Esophagus (tissue), 2 donors: ENCODE measurements around the gene SAMM50. TPM values are rescaled to one million over a fixed set of nuclear protein-coding genes. Genes with fewer than 3 reads are reported as not detected.

Experiments
- H3K27ac ChIP-seq, 2 donors: one replicate each; pipeline ENCODE4 v1.5.1; 2013; ENCODE audit warnings: low read depth in 2 of 2, mild to moderate bottlenecking in 2 of 2, inconsistent platforms in 1 of 2, low read length in 1 of 2, moderate library complexity in 1 of 2
- H3K27me3 ChIP-seq, 2 donors: one replicate each; pipeline ENCODE4 v1.6.1; 2013; ENCODE audit warnings: low read length in 2 of 2, control low read depth in 1 of 2, mild to moderate bottlenecking in 1 of 2; ENCODE audit not compliant: insufficient read depth in 2 of 2, control insufficient read depth in 1 of 2
- H3K36me3 ChIP-seq, 2 donors: one replicate each; pipeline ENCODE4 v1.6.1; 2013; ENCODE audit warnings: low read length in 1 of 2; ENCODE audit not compliant: control insufficient read depth in 2 of 2, insufficient read depth in 2 of 2
- H3K4me1 ChIP-seq, 2 donors: one replicate each; pipeline ENCODE4 v1.6.1; 2013; ENCODE audit warnings: low read length in 1 of 2; ENCODE audit not compliant: control insufficient read depth in 2 of 2, insufficient read depth in 2 of 2
- H3K4me3 ChIP-seq, 2 donors: one replicate each; pipeline ENCODE4 v1.5.1; 2013; ENCODE audit warnings: low read length in 2 of 2, mild to moderate bottlenecking in 2 of 2, low read depth in 1 of 2, moderate library complexity in 1 of 2
- H3K9me3 ChIP-seq, 2 donors: one replicate each; pipeline ENCODE4 v1.6.1; 2013; ENCODE audit warnings: mild to moderate bottlenecking in 2 of 2, low read depth in 1 of 2, low read length in 1 of 2, moderate library complexity in 1 of 2; ENCODE audit not compliant: control insufficient read depth in 2 of 2, insufficient read depth in 1 of 2
- WGBS, 2 donors: extraction: QIAGEN DNeasy Blood & Tissue Kit; methylation state at CpG; one replicate each; pipeline ENCODE4 v1.1.7; 2013; 5-methylcytosine and 5-hydroxymethylcytosine counted together
- polyA plus RNA-seq, 2 donors: library from polyadenylated mRNA; stranded (reverse); fragments of 200-250 nt; gene quantifications; one replicate each; pipeline ENCODE4 v1.2.3, GENCODE V29; 2013
- donor health status: healthy with polysubstance abuse.
- donor health status: Bipolar disorder and iron deficiency.

Gene SAMM50
- polyA plus RNA-seq, 2 donors: 8.6 to 28.9 TPM

DNA sequence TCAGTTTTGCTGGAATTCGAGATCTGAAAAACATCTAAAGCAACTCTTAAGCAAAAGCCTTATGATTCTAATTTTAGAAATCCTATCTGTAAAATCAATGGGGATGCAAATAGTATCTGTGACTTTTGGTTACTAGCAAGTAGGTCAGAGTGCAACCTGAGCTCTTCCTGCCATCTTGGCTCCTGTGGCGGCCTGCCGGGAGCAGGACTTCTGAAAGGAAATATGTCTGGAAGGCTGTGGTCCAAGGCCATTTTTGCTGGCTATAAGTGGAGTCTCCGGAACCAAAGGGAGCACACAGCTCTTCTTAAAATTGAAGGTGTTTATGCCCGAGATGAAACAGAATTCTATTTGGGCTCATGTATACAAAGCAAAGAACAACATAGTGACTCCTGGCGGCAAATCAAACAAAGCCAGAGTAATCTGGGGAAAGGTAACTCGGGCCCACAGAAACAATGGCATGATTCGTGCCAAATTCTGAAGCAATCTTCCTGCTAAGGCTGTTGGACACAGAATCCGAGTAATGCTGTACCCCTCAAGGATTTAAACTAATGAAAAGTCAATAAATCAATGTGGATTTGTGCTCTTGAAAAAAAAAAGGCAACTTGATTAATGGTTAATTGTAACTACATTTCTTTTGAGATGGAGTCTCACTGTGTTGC, 1.7 kb downstream of the SAMM50 start:
- Histone ChIP-seq H3K36me3 (peaks cover 0 to 3% of the 10 kb centered on the region in 2 donors), H3K27ac (no peak overlapping the region), H3K4me3 (no peak overlapping the region), H3K27me3 (no peaks in the 10 kb centered on the region), H3K4me1 (peaks cover 2 to 4% of the 10 kb centered on the region in 2 donors), H3K9me3 (no peaks in the 10 kb centered on the region)
- WGBS, 2 donors: 64 to 68% methylated on average over 9 of the region's 9 CpGs

DNA sequence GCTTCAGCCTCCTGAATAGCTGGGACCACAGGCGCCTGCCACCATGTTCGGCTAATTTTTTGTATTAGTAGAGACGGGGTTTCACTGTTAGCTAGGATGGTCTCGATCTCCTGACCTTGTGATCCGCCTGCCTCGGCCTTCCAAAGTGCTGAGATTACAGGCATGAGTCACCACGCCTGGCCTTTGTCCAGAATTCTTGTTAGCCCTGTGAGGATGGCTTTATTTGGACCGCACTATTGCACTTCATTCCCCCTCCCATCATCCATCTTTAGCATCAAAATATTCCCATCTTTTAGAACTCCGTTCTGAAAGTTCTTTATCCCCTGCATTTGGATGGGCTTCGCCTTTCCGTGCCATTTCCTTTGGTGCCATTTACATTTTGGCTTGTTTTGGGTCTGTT, 2.6 kb downstream of the SAMM50 start:
- no peaks in the 10 kb centered on the region for H3K27me3 ChIP-seq
- peaks cover 0 to 3% of the 10 kb centered on the region in 2 donors for H3K36me3 ChIP-seq
- no peak overlapping the region for H3K4me3 ChIP-seq
- peaks cover 2 to 4% of the 10 kb centered on the region in 2 donors for H3K4me1 ChIP-seq
- 75 to 80% methylated on average over 11 of the region's 11 CpGs for WGBS, 2 donors
- H3K9me3 ChIP-seq: no peaks in the 10 kb centered on the region
- H3K27ac ChIP-seq: no peak overlapping the region

DNA sequence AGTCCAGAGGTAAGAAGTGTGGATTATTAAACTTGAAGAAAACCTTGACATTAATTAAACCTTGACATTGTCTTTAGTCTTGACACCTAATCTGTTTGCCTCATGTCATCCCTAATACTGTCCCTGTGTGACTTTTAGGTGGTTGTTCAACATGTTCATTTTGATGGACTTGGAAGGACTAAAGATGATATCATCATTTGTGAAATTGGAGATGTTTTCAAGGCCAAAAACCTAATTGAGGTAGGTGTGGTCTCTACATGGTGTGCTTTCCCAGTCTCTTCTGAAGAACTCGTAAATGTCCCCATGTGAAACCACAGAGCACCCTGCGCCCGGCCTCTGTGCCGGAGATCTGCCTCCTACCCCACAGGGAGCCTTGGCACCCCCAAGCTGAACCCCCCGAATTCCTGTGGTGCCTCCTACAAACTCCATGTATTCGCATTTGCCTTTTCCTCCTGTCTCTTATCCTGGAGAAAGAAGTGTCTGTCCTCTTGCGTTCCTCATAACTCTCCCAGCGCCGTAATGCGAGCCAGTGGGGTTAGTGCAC, 9.1 kb downstream of the SAMM50 start:
- no peaks in the 10 kb centered on the region for H3K4me1 ChIP-seq
- WGBS, 2 donors: 96 to 98% methylated on average over 10 of the region's 10 CpGs
- H3K36me3 ChIP-seq: peaks cover 19 to 30% of the 10 kb centered on the region in 2 donors

DNA sequence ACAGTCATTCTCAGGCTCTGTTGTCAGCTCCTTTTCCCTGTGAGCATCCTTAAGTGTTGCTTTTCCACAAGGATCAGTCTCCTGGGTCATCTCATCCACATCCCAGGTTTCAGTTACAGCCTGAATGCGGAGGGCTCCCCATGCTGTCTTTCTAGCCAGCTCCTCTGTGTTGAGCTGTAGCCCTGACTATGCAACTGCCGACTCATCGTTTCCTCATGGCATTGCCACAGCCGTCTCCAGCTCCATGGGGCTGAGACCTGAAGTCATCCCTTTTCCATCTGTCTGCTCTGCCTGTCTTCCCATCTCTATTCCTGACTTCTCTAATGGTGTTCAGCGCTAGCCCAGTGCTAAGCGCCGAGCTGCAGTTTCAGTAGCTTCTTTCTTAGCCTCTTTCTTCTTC, 11.8 kb downstream of the SAMM50 start:
- H3K4me3 ChIP-seq: no peak overlapping the region
- H3K27ac ChIP-seq: no peak overlapping the region
- no peaks in the 10 kb centered on the region for H3K9me3 ChIP-seq
- peaks cover 22 to 40% of the 10 kb centered on the region in 2 donors for H3K36me3 ChIP-seq
- no peaks in the 10 kb centered on the region for H3K4me1 ChIP-seq
- H3K27me3 ChIP-seq: no peaks in the 10 kb centered on the region
- WGBS, 2 donors: 95% methylated on average over 7 of the region's 7 CpGs

More for the DNA sequence above, 9.1 kb downstream of the SAMM50 start:
- no peak overlapping the region for H3K4me3 ChIP-seq
- no peaks in the 10 kb centered on the region for H3K9me3 ChIP-seq
- no peak overlapping the region for H3K27ac ChIP-seq
- H3K27me3 ChIP-seq: no peaks in the 10 kb centered on the region

DNA sequence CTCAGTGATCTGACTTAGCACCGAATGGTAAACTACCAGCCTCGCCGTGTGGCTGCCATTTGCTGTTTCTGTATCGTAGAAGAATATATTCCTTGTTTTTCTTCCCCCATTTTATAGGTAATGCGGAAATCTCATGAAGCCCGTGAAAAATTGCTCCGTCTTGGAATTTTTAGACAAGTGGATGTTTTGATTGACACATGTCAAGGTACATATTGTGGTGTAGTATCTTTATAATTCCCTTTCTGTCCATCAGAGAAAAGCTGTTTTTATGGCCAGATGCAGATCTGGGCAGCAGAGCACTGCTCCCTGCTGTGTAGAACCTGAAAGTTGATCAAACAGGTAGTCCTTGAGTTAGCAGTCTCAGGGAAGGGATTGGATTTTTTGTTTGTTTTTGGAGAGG, 13.4 kb downstream of the SAMM50 start:
- Histone ChIP-seq H3K27me3 (no peaks in the 10 kb centered on the region), H3K4me1 (no peaks in the 10 kb centered on the region), H3K36me3 (peaks cover 28 to 48% of the 10 kb centered on the region in 2 donors), H3K4me3 (no peak overlapping the region), H3K27ac (no peak overlapping the region), H3K9me3 (no peaks in the 10 kb centered on the region)
- 95 to 97% methylated on average over 7 of the region's 7 CpGs for WGBS, 2 donors

DNA sequence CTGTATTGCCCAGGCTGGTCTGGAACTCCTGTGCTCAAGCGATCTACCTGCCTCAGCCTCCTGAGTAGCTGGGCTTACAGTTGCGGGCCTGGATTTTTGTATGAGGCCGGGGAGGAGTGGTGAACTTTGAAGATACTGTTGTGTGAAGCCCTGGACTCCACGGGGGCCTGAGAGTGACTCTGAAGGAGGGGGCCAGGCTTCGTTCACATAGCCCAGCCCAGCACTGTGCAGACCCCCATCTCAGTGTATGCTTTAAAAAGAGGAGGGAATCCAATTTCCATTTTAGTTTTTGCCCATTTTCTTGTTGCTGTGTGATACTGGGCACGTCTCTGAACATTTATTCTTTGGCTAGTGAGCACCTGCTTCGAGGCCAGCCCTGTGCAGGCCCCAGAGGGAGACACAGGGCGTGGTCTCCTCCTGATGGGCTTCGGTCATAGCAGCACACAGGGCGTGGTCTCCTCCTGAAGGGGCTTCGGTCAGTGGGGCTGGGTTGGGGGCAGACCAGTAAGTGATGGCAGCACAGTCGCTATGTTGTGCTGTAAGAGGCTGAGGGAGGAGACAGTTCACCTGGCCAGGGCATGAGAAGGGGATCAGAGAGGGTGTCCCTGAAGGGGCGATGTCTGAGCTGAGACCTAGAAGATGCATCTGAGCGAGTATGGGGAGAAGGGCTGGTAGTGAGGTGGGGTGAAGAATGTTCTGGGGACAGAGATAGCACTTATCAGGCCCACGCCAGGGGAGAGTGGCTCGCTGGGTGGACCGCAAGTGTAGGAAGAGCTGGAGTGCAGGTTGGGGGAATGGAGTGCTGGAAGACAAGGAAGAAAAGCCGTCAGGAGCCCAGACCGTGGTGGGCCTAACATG, 14.0 kb downstream of the SAMM50 start:
- Histone ChIP-seq H3K4me1 (no peaks in the 10 kb centered on the region), H3K27ac (no peak overlapping the region), H3K9me3 (no peaks in the 10 kb centered on the region), H3K36me3 (peaks cover 31 to 51% of the 10 kb centered on the region in 2 donors), H3K27me3 (no peaks in the 10 kb centered on the region), H3K4me3 (no peak overlapping the region)
- 91 to 95% methylated on average over 19 of the region's 19 CpGs for WGBS, 2 donors

DNA sequence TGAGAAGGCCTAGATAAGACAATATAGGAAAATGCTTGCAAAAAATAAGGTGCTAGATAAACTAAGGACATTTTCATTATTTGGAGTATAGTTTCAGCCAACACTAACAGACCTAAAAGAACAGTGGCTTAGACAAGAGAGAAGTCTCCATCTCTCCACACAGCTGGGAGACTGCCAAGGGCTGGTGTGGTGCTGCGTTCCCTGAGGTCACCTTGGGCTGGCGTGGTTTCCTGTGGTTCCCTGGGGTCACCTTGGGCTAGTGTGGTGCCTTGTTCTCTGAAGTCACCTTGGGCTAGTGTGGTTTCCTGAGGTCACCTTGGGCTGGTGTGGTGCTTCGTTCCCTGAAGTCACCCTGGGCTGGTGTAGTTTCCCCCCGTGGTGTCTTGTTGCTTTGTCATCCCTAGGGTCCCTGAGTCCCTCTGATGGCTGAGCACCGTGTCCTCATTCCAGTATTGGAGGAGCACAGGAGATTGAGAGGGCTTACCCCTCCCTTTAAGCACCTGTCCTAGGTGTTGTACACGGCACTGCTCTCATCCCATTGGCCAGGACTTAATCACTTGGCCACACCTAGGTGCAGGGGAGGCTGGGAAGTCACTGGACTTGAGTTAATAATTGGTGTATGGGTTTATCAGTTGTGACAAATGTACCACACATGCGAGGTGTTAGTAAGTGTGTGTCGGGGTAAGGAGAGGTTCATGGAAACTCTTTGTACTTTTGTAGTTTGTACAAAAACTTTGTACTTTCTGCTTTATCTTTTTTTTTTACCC, 14.9 kb downstream of the SAMM50 start:
- Histone ChIP-seq H3K4me3 (no peak overlapping the region), H3K27ac (no peak overlapping the region), H3K36me3 (peaks cover 35 to 54% of the 10 kb centered on the region in 2 donors), H3K27me3 (no peaks in the 10 kb centered on the region), H3K9me3 (no peaks in the 10 kb centered on the region), H3K4me1 (no peaks in the 10 kb centered on the region)
- 71 to 84% methylated on average over 8 of the region's 8 CpGs for WGBS, 2 donors

DNA sequence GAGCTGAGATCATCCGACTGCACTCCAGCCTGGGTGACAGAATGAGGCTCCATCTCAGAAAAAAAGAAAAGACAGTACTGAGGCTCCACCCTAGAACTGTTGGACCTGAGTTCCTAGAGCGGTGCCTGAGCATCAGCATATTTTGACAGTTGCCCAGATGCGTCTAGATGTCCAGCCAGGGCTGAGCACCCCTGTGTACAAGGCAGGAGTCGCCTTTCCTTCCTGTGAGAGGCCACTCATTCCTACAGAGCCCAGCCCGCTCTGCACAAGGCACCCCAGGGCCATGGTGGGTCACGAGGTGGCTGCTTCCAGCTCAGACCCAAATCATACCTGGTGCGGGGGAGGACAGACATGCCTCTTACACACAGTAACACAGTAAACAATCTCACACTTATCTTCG, 15.9 kb downstream of the SAMM50 start:
- no peaks in the 10 kb centered on the region for H3K27me3 ChIP-seq
- no peaks in the 10 kb centered on the region for H3K9me3 ChIP-seq
- H3K36me3 ChIP-seq: peaks cover 29 to 59% of the 10 kb centered on the region in 2 donors
- no peak overlapping the region for H3K27ac ChIP-seq
- WGBS, 2 donors: 89 to 92% methylated on average over 8 of the region's 8 CpGs
- no peaks in the 10 kb centered on the region for H3K4me1 ChIP-seq
- H3K4me3 ChIP-seq: no peak overlapping the region

DNA sequence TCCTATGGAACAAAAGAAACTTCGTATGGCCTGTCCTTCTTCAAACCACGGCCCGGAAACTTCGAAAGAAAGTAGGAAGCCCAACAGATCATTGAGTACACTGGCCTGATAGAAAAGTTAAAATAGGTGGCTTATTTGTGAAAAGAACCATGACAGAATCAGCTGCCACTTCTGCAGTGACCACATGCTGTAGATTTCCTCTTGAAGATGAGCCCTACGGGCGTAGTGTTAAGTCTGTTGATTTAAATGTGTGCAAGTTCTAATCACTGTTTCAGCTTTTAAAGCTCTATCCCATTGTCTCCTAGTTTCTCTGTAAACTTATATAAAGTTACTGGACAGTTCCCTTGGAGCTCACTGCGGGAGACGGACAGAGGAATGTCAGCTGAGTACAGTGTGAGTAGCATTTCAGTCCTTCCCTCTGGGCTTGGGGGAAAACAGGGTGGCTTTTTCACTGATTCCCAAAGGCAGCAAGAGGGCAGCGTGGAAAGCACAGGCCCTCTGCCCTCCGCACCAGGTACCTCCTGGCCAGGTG, 17.8 kb downstream of the SAMM50 start:
- Histone ChIP-seq H3K27me3 (no peaks in the 10 kb centered on the region), H3K4me1 (no peaks in the 10 kb centered on the region), H3K27ac (no peak overlapping the region), H3K9me3 (no peaks in the 10 kb centered on the region), H3K4me3 (no peak overlapping the region), H3K36me3 (peaks cover 34 to 69% of the 10 kb centered on the region in 2 donors)
- 94 to 95% methylated on average over 10 of the region's 10 CpGs for WGBS, 2 donors
